ENCODE results near the gene ACVR1C.

- TF ChIP-seq, protein P1, sequence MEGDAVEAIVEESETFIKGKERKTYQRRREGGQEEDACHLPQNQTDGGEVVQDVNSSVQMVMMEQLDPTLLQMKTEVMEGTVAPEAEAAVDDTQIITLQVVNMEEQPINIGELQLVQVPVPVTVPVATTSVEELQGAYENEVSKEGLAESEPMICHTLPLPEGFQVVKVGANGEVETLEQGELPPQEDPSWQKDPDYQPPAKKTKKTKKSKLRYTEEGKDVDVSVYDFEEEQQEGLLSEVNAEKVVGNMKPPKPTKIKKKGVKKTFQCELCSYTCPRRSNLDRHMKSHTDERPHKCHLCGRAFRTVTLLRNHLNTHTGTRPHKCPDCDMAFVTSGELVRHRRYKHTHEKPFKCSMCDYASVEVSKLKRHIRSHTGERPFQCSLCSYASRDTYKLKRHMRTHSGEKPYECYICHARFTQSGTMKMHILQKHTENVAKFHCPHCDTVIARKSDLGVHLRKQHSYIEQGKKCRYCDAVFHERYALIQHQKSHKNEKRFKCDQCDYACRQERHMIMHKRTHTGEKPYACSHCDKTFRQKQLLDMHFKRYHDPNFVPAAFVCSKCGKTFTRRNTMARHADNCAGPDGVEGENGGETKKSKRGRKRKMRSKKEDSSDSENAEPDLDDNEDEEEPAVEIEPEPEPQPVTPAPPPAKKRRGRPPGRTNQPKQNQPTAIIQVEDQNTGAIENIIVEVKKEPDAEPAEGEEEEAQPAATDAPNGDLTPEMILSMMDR (IDR thresholded peaks at IDR 0.05; ENCODE audit: low read length), result no peak
- no peak for TF ChIP-seq EZH2 (optimal IDR thresholded peaks at IDR 0.05; ENCODE audit: low read depth, low read length)
Measured at GRCh38 chr2:157672129-157672528, 43.5 kb upstream of the ACVR1C start.
